Colonic mucosa (tissue), 4 donors: ENCODE measurements around the gene DNAJA3. TPM values are rescaled to one million over a fixed set of nuclear protein-coding genes. Genes with fewer than 3 reads are reported as not detected.

ENCODE experiments used
- DNase-seq: peaks from one replicate; pipeline ENCODE4 v3.0.0-alpha.2; 2020
- H3K27ac ChIP-seq: fragments of 200-600 bp; one replicate; pipeline ENCODE4 v1.8.0; 2021
- H3K27me3 ChIP-seq: fragments of 200-600 bp; one replicate; pipeline ENCODE4 v1.8.0; 2021
- H3K36me3 ChIP-seq: fragments of 200-600 bp; one replicate; pipeline ENCODE4 v1.8.0; 2021
- H3K4me1 ChIP-seq: fragments of 200-600 bp; one replicate; pipeline ENCODE4 v1.8.0; 2021; ENCODE audit warnings: mild to moderate bottlenecking
- H3K4me3 ChIP-seq: fragments of 200-600 bp; one replicate; pipeline ENCODE4 v1.8.0; 2021
- H3K9ac ChIP-seq, 2 donors: one replicate each; pipeline ENCODE4 v1.7.0; 2013; ENCODE audit warnings: control low read depth in 2 of 2, low read depth in 2 of 2, low read length in 2 of 2
- H3K9me3 ChIP-seq: fragments of 200-600 bp; one replicate; pipeline ENCODE4 v1.8.0; 2021
- CTCF ChIP-seq: fragments of 200-600 bp; IDR thresholded peaks from one replicate; pipeline ENCODE4 v1.8.0; 2022; ENCODE audit warnings: antibody characterized with exemption, mild to moderate bottlenecking
- intact Hi-C: fragments of 100-400 bp; cut with DNase I; formaldehyde crosslinking; loops from one replicate; pipeline ENCODE4 v1.14.1; 2022
- total RNA-seq, 2 donors: library from RNA; stranded (reverse); fragmentation: NEBNext Ultra II Directional in 1 of 2; extraction: Animal tissue kit (Norgen Biotek cat#: 25700) in 1 of 2; gene quantifications; one replicate each; pipeline ENCODE4 v1.2.1, GENCODE V29; 2021
- donor health status: healthy.
- donor health status: DM: no; HTN: no; CAD: no.
- donor health status: DM: no; HTN: no; CAD: no.

Gene DNAJA3
- total RNA-seq, 2 donors from 2014 or later, result 48.3 to 76.1 TPM

DNA sequence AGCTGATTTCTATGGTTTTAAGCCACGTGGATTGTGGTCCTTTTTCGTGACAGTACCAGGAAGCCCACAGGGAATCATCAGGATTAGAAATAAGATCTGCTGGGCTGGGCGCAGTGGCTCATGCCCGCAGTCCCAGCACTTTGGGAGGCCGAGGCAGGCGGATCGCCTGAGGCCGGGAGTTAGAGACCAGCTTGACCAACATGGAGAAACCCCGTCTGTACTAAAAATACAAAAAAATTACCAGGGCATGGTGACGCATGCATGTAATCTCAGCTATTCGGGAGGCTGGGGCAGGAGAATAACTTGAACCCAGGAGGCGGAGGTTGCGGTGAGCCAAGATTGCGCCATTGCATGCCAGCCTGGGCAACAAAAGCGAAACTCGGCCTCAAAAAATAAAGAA, 42.2 kb downstream of the DNAJA3 start:
- H3K4me3 ChIP-seq, result no peak overlapping the region
- no peaks in the 10 kb centered on the region for H3K9me3 ChIP-seq
- no peak overlapping the region for H3K27ac ChIP-seq
- intact Hi-C loops, result no loop called here
- H3K4me1 ChIP-seq, result no peaks in the 10 kb centered on the region
- TF ChIP-seq CTCF, result no peak
- H3K27me3 ChIP-seq, result no peaks in the 10 kb centered on the region
- H3K36me3 ChIP-seq, result peaks cover 8% of the 10 kb centered on the region
- no peak overlapping the region for H3K9ac ChIP-seq
- no peak for DNase-seq

DNA sequence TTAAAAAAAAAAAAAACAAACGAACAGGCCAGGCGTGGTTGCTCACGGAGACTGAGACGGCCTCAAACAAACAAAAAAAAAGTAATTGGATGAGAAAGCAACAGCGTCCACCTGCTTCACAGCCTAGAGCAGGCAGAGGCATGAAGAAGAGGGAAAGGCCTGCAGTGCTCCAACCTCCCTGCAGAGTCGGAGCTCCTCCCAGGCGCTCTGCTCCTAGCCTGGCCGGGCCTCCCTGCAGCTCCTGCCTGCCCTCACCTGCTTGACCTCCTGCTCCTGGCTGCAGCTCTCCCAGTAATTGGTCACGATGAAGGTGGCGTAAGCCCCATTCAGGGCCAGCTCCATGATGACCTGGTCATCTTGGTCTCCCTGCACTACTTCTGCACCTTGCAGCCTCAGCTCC, 43.3 kb downstream of the DNAJA3 start:
- Histone ChIP-seq H3K27ac (no peak overlapping the region), H3K27me3 (no peaks in the 10 kb centered on the region), H3K36me3 (peaks cover under 1% of the 10 kb centered on the region), H3K4me1 (peaks cover 5% of the 10 kb centered on the region), H3K9ac (no peak overlapping the region), H3K9me3 (no peaks in the 10 kb centered on the region), H3K4me3 (no peak overlapping the region)
- no peak for TF ChIP-seq CTCF
- no peak for DNase-seq
- intact Hi-C loops, result no loop called here

DNA sequence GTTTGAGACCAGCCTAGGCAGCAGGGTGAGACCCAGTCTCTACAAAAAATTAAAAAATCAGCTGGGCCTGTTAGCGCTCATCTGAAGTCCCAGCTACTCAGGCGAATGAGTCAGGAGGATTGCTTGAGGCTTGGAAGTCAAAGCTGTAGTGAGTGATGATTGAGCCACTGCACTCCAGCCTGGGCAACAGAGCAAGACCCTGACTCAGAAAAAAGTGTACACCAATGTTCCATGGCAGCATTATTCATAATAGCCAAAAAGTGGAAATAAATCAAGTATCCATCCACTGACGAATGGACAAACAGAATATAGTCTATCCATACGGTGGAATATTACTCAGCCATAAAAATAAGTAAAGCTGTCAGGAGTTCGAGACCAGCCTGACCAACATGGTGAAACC, 46.2 kb downstream of the DNAJA3 start:
- DNase-seq, result no peak

DNA sequence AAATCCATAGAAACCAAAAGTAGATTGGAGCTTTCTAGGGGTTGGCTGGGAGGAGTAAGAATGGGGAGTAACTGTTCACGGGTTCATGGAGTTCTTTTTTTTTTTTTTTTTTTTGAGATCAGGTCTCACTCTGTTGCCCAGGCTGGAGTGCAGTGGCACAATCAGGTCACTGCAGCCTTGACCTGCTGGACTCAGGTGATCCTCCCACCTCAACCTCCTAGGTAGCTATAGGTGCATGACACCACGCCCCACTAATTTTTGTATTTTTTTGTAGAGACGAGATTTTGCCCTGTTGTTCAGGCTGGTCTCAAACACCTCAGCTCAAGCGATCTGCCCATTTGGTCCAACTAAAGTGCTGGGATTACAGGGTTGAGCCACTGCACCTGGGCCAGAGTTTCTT, 47.2 kb downstream of the DNAJA3 start:
- intact Hi-C loops, result loop anchor here (10.0 kb wide), 1 partner anchor 48 kb away; the partner anchor contains the start of gene DNAJA3
- no peak for TF ChIP-seq CTCF
- Histone ChIP-seq H3K36me3 (no peaks in the 10 kb centered on the region), H3K27me3 (no peaks in the 10 kb centered on the region), H3K9me3 (no peaks in the 10 kb centered on the region), H3K9ac (no peak overlapping the region), H3K4me1 (peaks cover 5% of the 10 kb centered on the region), H3K27ac (no peak overlapping the region), H3K4me3 (no peak overlapping the region)
- DNase-seq, result no peak

More for the DNA sequence above, 46.2 kb downstream of the DNAJA3 start:
- peaks cover 5% of the 10 kb centered on the region for H3K4me1 ChIP-seq
- no peak overlapping the region for H3K4me3 ChIP-seq
- H3K9me3 ChIP-seq, result no peaks in the 10 kb centered on the region
- H3K27me3 ChIP-seq, result no peaks in the 10 kb centered on the region
- intact Hi-C loops, result loop anchor here (10.0 kb wide), 1 partner anchor 47 kb away; the partner anchor contains the start of gene DNAJA3
- no peak overlapping the region for H3K9ac ChIP-seq
- TF ChIP-seq CTCF, result no peak
- no peaks in the 10 kb centered on the region for H3K36me3 ChIP-seq
- H3K27ac ChIP-seq, result no peak overlapping the region

DNA sequence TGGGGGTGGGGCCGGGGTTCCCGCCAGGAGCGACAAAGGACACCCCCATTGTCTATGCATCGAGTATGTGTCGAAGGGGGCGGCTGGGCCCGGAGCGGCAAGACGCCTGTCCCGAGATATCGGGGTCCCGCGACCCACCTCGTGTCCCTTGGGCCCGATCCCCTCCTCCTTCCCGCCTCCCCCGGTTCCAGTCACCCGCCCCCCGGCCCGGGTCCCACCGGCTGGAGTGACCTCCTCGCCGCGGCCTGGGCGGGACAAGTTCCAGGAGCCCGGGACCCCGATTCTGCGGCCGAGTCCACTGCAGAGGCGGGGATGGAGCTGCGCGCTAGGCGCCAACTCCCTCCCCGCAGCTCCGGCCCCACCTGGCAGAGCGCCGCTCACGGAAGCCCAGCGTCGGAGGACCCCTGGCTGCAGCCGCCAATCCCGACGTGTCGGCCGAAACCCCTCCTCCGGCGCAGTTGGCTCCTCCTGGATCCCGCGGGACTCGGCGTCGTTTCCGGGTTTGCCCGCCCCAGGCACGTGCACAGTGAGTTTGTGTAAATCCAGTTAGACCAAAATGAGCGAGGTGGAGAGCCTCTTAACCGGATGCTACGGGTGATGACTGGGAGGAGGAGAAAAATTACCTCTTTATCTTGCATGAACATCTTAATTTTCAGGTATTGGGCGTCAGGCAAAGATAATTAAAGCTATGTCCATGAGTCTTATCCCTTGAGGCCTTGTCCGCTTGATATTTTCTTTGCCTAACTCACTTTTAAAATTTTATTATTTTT, 48.7 kb downstream of the DNAJA3 start, which contains the start of gene NMRAL1:
Gene NMRAL1 (minus strand): TSS at position 434 of the 770 bp plus-strand sequence. CDS start 493 bp downstream, outside the sequence.
- H3K27ac ChIP-seq, result peak within 1 kb of the TSS; percentile 54
- no peak for TF ChIP-seq CTCF
- peak; percentile 95 for DNase-seq
- peaks cover 5% of the 10 kb centered on the region for H3K4me1 ChIP-seq
- peak within 1 kb of the TSS; percentile 83 for H3K4me3 ChIP-seq
- H3K9me3 ChIP-seq, result no peaks in the 10 kb centered on the region
- no peaks in the 10 kb centered on the region for H3K27me3 ChIP-seq
- no peaks in the 10 kb centered on the region for H3K36me3 ChIP-seq
- intact Hi-C loops, result loop anchor here (10.0 kb wide), 1 partner anchor 50 kb away; the partner anchor contains the start of gene DNAJA3
- peak within 1 kb of the TSS; percentile 80 to 84 for H3K9ac ChIP-seq
